Midbrain (tissue), 1 donor: Measurements from ENCODE around the gene SOX10.
A peak's percentile ranks its signal among the peaks of the same experiment; 100 is the strongest.
"Not testable (repeated sequence)": the region's sequence is repeated elsewhere in the genome, so short reads cannot be mapped to it uniquely, and the experiment has no call there.

ENCODE experiments used
- DNase-seq: peaks from one replicate; lab custom pipeline; 2025; lab: John Stamatoyannopoulos, UW

The SOX10 gene

DNA sequence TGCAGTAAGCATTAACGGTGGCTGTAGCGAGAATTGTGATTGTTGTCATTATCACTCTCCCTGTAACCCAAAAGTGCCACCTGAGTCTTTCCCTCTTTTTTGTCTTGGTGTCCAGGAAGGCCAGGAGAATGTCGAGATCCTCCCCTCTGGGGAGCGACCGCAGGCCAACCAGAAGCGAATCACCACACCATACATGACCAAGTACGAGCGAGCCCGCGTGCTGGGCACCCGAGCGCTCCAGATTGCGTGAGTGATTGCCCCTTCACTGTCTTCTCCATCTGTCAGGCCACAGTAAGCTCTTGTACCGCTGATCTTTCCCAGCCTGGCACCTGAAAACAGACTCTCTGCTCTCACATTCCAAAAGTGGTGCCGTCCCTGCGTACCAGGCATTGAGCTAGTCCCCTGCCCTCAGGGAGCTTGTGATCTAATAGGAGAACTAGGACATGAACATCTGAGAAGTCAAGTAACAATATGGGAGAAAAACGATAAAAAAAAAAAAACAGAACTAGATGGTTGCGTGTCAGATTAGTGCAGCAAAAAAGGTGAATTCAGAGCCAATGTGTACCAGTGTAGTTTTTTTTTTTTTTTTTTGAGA is 25.0 kb downstream of the SOX10 start:
- no peak for DNase-seq

GRCh38 chr22:37957232-37957631 is 27.1 kb downstream of the SOX10 start:
- no peak for DNase-seq

DNA sequence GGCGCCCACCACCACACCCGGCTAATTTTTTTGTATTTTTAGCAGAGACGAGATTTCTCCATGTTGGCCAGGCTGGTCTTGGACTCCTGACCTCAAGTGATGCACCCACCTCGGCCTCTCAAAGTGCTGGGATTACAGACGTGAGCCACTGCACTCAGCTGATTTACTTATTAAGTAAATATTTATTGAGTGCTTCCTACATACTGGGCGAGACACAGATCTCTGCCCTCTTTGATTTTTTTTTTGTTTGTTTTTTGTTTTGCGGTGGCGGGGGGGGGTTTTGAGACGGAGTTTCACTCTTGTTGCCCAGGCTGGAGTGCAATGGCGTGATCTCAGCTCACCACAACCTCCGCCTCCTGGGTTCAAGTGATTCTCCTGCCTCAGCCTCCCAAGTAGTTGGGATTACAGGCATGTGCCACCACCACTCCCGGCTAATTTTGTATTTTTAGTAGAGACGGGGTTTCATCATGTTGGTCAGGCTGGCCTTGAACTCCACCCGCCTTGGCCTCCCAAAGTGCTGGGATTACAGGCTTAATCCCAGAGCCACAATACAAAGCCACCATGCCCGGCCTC is 28.4 kb downstream of the SOX10 start:
- DNase-seq, result not testable (repeated sequence)

- DNase-seq, result no peak
Observed at GRCh38 chr22:37954686-37955085, 29.7 kb downstream of the SOX10 start.

GRCh38 chr22:37953437-37954179 is 30.7 kb downstream of the SOX10 start, which contains the start of the genes C22orf23 and POLR2F:
Gene C22orf23, minus strand, starts transcription at chr22:37953601. Its CDS starts 452 bp downstream, at chr22:37953149.
Gene POLR2F, plus strand, starts transcription at chr22:37953699. Its CDS starts 89 bp downstream, at chr22:37953788.
- peak; percentile 95 for DNase-seq

DNA sequence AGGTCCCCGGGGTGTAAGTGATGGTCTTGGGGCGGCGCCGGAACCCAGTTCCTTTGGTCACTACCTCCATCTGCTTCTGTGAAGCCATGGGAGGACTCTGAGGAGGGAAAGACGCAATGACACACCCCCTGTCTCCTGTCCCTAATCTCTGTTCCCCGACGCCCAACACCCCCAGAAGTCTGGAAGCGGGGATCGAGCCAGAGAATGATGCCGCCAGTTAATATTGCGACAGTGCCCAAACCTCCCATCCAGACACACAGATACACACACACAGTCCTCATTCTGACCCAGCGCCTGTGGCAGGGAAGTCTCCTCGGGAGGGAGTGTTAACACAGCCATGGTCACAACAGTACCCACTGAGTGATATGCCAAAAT is 31.3 kb downstream of the SOX10 start:
- DNase-seq, result no peak

DNA sequence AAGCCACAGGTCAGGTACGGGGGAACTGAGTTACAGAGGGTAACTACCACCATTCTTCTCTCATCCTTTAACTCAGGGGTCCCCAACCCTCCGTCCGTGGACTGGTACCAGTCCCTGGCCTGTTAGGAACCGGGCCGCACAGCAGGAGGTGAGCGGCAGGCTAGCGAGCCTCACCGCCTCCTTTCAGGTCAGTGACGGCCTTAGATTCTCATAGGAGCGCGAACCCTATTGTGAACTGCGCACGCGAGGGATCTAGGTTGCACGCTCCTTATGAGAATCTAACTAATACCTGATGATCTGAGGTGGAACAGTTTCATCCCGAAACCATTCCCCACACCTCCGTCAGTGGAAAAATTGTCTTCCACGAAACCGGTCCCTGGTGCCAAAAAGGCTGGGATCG is 31.7 kb downstream of the SOX10 start:
- DNase-seq, result not testable (repeated sequence)

- DNase-seq, result no peak
Observed at GRCh38 chr22:37951305-37951704, 33.0 kb downstream of the SOX10 start.

DNA sequence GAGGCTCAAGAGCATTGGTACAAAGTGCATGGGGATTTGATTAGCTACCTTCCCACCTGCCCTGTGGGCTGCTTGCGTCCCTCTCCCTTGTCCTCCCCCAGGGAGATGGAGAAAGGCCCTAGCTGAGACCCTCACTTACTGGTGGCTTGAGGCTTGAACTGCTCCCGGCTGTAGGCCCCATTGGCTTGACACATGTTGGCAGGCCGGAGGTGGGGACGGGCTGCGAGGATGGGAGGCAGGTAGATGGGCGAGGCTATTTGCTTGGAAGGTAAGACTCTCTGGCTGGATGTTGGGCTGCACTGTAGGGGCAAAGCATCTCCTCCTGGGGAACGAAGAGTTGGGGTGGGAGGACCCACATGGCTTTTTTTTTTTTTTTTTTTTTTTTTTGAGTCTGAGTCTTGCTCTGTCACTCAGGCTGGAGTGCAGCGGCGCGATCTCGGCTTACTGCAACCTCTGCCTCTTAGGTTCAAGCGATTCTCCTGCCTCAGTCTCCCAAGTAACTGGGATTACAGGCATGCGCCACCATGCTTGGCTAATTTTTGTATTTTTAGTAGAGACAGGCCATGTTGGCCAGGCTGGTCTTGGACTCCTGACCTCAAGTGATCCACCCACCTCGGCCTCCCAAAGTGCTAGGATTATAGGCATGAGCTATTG is 37.1 kb downstream of the SOX10 start:
- DNase-seq, result not testable (repeated sequence)

DNA sequence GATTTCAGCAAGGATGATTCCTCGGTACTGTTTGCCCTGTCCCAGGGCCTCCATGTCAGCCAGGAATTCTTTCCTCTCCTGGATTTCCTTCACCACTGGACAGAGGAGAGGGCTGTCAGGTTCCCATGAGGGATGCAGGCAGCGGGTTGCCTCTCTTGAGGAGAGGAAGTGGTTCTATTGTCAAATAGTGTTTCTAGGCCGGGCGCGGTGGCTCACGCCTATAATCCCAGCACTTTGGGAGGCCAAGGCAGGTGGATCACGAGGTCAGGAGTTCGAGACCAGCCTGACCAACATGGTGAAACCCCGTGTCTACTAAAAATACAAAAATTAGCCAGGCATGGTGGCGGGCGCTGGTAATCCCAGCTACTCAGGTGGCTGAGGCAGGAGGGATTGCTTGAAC is 39.9 kb downstream of the SOX10 start:
- not testable (repeated sequence) for DNase-seq

GRCh38 chr22:37943825-37944198 is 40.5 kb downstream of the SOX10 start:
- no peak for DNase-seq

GRCh38 chr22:37943136-37943824 is 41.1 kb downstream of the SOX10 start:
- DNase-seq, result no peak

DNA sequence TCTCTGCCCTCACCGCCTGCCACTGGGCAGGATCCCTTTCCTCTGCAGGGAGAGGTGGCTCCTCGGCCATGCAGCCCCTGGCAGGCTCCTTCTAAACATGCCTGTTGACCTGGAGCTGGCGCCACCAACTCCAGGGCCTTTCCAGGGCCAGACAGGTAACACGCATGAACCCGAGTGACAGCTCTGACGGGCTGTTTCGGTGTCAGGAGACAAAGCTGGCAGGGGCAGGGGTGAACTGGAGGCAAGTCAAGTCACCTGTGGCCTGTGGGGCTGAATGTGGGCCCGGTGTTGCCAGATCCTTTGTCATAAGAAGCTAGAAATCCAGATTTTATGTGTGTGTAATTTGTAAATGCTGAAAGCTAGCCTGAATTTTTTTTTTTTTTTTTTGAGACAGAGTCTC is 42.2 kb downstream of the SOX10 start:
- DNase-seq, result no peak

- no peak for DNase-seq
Observed at GRCh38 chr22:37940698-37941376, 43.5 kb downstream of the SOX10 start.

- DNase-seq, result peak; percentile 86
Observed at GRCh38 chr22:37933711-37934376, 50.5 kb downstream of the SOX10 start.

GRCh38 chr22:37932821-37933578 is 51.4 kb downstream of the SOX10 start:
- no peak for DNase-seq

- no peak for DNase-seq
Observed at GRCh38 chr22:37932401-37932800, 52.0 kb downstream of the SOX10 start.

GRCh38 chr22:37931893-37932389 is 52.4 kb downstream of the SOX10 start:
- DNase-seq, result no peak

- DNase-seq, result no peak
Observed at GRCh38 chr22:37930952-37931440, 53.4 kb downstream of the SOX10 start.
